ENCODE data around the gene PHLDA3.

The PHLDA3 gene

DNA sequence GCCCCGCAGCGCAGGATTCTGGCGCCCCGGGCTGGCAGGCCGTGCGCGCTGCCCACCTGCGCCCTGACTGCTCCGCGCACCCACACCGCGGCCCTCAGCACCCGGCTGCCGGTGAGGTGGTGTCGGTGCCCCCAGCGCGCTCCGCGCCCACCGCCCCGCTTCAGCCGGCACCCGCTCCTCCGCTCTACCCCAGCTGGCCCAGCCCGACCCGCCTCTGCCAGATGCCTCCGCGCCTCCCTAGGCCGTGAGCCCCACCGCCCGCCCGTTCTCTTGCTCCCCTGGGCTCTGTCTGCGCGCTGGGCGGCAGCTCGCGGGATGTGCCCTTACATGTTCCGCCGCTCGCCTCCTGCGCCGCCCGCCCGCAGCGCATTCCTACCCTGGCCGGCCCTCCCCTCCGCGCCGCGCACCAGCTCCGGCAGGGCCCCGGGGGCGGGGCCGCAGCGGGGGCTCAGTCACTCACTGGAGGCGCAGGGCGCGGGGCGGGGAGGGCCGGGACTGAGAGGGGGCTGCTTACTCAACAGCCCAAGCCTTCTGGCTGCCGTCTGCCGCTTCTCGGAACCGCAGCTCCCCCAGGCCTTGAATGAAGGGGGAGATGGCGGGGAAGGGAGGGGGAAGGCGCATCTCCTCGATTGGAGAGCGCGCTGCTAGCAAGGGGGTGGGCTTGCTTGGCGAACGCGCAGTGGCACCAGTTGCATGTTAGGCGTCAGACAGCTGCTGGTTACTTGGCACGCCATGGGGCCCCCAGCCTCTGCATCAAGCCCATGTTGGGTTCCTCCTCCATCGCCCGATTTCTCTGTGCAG, at the start of gene PHLDA3:
PHLDA3 (minus strand) TSS at position 345 of the 801 bp plus-strand sequence. CDS start 402 bp downstream, outside the sequence.
- peak; percentile 86 for DNase-seq (ENCODE audit: low read depth)

DNA sequence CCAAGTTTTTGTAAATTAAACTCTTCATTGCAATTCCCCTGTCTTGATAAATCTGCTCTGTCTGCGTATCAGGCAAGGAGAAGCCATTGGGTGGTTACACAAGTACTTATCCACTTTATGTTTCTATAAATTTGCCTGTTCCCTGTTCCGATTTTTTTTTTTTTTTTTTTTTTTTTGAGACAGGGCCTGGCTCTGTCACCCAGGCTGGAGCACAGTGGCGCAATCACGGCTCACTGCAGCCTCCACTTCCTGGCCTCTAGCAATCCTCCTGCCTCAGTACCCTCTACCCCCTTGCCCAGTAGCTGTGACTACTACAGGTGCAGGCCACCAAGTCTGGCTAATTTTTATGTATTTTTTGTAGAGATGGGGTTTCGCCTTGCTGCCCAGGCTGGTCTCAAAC, 49.1 kb upstream of the PHLDA3 start:
- DNase-seq (ENCODE audit: low read depth): no peak

DNA sequence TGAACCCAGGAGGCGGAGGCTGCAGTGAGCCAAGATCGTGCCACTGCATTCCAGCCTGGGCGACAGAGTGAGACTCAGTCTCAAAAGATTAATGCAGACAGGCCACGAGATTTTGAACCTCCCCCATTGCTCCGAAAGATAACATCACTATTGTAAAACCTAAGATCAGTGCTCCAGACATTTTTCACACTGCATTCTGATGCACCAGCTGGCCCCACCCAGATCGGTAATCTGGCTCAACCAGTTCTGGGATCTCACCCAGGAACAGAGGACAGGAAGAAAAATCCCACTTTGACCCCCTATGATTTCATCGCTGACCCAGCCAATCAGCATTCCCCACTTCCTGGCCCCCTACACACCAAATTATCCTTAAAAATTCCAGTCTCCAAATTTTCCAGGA, 48.6 kb upstream of the PHLDA3 start:
- DNase-seq (ENCODE audit: low read depth): no peak

DNA sequence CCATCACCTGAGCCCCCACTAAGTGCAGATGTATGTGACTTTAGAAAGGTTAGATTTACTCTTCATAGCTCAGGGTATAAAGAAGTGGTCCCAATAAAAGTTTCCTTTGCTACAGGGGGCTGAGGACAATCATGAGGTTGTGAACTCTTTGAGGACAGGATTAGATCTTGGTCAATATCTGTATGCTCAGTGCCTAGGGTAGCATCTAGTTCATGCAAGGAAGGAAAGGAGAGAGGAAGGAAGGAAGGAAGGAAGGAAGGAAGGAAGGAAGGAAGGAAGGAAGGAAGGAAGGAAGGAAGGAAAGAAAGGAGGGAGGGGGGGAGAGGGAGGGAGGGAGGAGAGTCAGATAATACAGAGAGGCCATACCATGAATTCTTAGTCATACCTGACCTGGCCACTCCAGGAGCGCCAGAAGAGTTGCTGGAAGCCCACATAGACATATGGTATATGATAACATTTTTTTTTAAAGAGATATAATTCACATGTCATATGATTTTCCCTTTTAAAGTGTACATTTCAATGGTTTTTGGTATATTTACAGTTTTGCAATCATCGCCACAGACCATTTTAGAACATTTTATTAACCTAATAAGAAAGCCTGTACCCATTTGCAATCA, 47.6 kb upstream of the PHLDA3 start:
- DNase-seq (ENCODE audit: low read depth): no peak

DNA sequence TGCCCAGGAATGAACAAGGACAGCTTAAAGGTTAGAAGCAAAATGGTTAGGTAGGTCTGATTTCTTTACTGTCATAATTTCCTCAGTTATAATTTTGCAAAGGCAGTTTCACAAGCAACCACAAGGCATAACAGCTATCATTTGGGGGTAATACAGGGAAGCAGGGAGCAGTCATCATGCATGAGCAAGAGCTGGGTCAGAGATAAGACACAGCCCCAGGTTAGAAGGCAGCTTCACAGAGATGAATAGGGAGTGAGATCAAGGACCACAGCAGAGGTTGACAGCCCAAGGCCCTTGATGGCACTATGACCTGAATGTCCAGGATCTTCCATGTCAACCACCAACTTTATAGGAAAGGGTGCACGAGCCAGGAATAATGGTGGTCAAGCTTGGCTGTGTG, 46.9 kb upstream of the PHLDA3 start:
- DNase-seq (ENCODE audit: low read depth): peak; percentile 53

DNA sequence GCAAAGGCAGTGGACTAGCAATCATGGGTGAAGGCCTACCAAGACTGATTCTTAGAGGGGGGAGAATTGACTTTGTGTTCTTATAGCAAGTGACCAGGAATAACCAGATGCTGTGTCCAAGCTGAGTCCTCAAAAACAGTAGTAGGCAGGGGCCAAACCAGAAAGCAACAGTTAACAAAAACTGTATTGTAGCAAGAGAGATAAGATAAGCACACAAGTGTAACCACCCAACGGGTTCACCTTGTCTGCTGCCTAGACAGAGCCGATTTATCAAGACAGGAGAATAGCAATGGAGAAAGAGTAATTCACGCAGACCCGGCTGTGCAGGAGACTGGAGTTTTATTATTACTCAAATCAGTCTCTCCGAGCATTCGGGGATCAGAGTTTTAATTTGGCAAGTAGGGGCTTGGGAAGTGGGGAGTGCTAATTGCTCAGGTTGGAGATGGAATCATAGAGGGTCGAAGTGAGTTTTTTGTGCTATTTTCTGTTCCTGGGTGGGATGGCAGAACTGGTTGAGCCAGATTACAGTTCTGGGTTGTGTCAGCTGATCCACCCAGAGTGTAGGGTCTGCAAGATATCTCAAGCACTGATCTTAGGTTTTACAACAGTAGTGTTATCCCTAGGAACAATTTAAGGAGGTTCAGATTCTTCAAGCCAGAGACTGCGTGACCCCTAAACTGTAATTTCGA, 46.2 kb upstream of the PHLDA3 start:
- DNase-seq (ENCODE audit: low read depth): no peak

DNA sequence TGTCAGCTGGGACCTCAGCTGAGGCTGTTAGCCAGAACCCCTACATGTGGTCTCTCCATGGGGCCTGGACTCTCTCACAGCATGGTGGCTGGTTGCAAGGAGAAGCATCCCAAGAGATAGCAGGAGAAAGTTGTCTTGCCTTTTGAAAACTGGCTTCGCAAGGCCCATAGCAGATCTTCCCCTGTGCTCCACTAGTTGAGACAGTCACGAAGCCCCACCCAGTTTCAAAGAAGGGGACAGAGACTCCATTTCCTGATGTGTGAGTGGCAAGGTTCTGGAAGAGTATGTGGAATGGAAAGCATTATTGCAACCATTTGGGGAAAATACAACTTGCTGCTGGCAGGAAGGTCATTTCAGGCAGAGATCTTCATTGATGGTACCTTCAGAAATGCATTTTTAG, 45.5 kb upstream of the PHLDA3 start:
- DNase-seq (ENCODE audit: low read depth): no peak

DNA sequence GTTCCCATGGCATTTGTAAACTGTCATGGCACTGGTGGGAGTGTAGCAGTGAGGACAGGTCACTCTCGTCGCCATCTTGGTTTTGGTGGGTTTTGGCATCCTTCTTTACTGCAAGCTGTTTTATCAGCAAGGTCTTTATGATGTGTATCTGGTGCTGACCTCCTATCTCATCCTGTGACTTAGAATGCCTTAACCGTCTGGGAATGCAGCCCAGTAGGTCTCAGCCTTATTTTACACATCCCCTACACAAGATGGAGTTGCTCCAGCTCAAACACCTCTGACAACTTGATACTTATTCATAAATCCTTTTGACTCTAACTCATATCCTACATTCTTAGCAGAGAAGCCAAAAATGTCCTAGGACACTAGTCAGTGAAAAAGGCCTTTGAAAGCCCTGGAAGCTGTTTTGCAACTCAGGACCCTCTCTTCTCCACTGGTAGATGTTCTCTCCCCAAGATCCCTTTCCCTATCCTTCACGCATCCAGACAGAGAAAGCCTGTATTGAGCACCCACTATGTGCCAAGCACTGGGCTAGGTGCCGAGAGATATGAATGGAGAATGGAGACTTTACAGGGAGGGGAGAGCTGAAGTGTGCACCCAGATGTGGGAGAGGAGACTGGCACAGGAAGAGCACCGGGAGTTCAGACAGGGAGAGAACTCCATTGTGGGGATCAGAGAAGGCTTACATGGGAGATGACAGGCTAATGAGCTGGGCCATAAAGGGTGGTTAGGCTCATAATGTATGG, 44.7 kb upstream of the PHLDA3 start:
- DNase-seq (ENCODE audit: low read depth): no peak

DNA sequence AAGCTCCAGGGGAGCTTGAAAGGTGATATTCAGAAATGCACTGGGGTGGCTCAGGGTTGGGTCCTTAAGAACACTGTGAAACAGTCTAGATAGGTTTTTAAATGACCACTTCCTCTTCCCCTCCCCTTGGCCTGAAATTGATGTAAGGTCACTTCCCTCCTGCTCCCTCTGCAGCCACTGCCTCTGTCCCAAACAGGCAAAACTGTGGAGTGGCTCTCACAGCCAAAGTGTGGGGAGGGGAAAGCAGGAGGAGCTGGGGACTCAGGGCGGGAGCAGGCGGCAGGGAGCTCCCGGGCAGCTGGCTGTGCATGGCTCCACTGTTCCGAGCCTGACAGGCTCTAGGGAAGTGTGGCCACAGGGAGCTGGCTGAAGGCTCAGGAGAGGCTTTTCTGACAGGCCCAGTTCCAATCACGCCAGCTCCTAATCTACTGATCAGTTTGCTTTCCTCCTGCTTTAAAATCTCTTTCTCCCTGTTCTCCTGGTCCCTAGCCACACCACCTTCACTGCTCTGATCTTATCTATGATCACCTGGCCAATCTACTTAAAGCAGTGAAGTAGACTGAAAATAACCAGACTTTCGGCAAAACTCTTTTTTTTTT, 43.1 kb upstream of the PHLDA3 start:
- no peak for DNase-seq (ENCODE audit: low read depth)

DNA sequence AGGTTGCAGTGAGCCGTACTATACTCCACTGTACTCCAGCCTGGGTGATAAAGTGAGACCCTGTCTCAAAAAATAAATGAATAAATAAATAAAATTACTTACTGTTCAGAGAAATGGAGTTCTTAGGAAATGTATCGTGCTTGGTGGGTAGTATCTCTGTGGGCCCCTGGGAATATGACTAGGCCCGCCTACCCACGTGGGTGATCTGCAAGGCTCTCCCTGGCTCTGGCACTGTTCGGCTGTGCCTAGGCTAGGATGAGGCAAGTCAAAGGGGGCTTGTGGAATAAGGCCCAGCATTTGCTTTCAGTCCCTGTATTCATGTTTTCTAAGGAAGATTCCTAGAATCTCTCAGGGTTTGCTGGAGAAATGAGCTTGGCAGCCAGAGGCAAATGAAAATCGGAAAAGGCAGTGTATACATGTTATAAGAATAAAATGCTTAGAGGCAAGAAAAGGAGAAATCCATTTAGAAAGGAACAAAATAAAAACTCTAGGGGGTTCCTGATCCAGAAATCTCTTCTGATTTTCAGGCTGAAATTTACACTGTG, 42.5 kb upstream of the PHLDA3 start:
- no peak for DNase-seq (ENCODE audit: low read depth)

DNA sequence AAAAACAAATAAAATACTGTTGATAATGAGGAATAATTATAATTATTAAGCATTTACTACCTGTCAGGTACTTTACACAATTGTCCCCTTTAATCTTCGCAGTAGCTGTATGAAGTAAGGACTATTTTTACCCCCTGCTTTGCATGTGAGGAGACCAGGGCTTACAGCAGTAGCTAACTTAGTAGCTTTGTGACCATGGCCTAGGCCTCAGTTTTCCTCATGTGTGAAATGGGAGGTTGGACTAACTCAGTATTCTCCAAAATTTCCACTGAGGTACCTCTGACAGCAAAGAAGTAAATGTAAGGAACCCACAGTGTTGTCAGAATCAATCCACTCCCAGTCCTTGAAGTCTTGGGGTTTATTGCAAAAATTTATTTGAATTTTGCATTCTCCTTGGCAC, 41.7 kb upstream of the PHLDA3 start:
- DNase-seq (ENCODE audit: low read depth): no peak

DNA sequence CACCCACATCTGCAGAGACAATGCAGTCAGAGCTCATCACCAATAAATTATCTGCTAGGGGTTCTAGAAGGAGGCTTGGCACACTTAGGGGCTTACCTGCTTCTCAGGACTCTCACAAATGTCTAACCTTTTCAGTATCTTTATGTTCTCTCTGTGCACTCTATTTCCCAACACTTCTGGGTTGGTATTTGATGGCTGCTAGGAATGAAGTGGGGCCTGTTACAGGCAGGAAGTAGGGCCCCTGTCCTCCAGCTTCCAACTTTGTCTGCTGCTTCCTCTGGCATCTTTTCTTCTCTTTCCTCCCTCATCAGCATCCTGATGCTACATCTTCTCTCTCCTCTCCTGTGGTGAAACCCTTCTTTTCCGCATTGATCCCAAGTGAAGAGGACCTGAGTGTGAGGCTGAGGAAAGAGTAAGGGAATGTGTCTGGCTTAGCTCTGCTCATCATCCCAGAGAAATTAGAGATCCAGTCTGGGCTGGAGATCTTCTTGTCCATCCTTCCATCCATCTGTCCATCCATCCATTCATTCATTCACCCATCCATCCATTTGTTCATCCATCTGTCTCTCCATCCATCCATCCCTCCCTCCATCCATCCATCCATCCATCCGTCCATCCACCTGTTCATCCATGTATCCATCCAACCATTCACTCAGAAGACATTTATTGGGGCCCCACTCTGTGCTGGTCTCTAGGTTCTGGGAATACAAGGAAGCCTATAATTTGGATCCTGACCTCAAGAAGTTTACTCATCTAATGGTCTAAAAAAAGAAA, 40.8 kb upstream of the PHLDA3 start:
- DNase-seq (ENCODE audit: low read depth): no peak

DNA sequence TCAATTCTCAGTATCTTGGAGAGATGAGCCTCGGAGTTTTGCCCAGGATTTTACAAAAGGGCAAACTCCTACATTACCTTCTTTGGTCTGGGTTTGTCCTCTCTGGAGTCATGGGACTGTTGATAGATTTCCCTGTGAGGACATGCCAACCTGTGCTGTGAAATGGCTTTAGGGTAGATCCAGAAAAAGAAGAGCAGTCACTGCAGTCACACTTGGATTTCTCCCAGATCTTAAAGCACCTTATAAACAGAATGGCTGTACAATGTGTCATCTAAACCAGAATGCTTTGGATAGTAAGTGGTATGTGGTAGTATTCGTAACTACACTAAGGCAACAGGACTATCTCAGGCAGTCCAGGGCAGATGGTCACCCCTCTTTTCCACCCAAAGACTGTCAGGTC, 39.8 kb upstream of the PHLDA3 start:
- DNase-seq (ENCODE audit: low read depth): peak; percentile 86

DNA sequence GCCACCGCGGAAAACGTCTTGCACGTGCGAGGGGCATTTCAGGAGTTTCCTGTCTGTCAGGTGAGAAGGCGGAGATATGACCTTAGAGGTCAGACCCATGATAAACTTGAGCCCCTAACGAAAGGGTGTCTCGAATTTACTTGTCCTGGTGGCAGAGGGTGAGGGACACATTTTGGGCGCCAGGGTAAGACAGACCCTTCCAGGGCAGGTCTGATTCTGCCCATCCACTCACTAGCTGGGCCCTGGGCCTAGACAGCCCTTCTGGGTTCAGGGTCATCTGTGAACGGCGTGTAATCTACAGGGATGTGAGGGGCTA, 38.3 kb upstream of the PHLDA3 start:
- no peak for DNase-seq (ENCODE audit: low read depth)

DNA sequence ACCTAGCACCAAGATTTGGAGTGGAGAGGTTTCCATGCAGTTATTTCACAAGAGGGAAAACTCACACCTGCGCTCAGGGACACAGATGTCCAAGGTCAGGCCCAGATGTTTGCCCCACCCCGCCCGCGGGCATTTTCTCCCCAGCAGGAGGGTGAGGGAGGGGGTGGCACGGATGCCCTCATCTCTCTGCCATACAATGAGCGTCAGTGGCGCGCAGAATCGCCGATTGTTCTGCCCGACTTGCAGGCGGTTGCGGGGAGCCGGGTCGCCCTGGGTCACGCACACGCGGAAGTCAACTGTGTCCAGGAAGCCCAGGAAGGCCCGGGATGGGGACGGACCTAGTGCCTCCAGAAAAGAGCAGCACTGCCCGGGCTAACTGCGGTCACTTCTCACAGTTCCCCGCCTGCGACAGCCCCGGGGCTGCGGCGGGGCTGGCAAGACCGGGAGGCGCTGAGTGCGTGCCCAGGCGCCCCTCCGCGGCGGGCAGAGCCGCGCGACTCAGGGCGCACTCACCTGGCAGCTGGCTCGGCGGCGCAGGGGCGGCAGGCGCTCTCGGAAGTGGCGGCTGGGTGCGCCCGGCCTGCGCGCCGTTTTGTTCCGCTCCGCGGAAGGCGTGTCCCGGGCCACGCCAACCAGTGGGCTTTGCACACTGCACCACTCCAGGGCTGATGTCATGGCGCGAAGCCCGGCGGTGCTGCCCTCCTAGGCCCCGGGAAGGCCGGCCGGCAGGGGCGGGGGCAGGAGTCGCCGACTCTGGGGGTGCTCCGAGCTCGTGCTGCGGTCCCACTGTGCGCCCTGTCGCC, 37.8 kb upstream of the PHLDA3 start, which contains the start of gene CSRP1:
CSRP1 (minus strand) TSS at position 567 of the 803 bp plus-strand sequence. CDS start 10,820 bp downstream, outside the sequence.
- DNase-seq (ENCODE audit: low read depth): peak; percentile 88

DNA sequence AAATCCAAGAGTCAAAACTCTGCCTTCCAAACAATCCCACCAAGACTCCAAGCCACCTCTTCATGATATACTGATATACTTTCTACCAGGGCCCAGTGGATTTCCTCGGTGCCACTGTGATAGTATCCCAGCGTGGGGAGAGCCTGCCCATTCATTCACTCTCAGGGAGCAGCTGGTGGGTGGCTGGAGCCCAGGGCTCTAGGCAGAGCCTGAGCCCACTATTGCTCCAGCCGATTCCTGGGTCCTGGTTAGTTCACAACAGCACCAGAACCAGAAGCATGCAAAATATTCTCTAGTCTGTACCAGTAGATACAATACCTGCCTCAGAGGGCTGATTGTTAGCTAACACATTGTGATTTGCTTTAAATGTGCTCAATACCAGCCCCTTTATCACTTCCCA, 37.1 kb upstream of the PHLDA3 start:
- no peak for DNase-seq (ENCODE audit: low read depth)

DNA sequence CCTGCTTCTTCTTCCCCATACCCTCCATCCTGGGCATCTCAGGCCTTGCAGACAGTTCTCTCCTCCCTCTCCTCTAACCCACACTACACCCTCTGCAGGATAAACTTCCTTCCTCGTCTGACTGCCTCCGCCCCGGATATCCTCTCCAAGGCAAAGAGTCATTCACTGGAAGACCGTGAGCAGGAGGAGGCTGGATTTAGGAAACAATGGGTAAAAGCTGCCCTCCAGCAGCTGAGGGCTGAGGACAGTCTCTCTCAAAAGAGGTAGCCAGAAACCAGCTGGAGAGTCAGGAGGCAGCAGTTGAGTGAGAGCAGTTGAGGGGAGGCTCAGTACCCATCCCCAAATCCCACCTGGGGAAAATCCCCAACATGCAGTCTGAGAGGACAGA, 36.5 kb upstream of the PHLDA3 start:
- peak; percentile 85 for DNase-seq (ENCODE audit: low read depth)

DNA sequence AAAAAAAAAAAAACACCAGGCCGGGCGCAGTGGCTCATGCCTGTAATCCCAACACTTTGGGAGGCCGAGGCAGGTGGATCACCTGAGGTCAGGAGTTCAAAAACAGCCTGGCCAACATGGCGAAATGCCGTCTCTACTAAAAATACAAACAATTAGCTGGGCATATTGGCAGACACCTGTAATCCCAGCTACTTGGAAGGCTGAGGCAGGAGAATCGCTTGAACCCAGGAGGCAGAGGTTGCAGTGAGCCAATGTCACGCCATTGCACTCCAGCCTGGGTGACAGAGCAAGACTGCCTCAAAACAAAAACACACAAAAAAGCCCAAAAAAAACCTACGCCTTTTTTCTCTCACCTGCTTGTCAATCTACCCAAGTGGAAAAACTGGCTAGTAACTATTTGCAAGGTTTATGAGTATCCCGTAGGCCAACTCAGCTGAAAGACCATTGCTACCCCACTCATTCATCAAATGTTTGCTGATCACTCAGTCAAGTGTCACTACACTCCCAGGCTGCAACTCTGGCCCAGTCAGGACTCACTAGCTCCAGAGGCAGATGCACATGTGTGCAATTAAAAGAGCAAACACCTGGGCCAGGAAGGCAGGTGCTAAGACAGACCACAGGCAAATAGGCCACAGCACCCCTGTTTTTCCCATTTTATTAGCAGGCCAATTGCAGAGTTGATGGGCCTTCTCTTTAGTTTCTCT, 36.0 kb upstream of the PHLDA3 start:
- DNase-seq (ENCODE audit: low read depth): no peak

DNA sequence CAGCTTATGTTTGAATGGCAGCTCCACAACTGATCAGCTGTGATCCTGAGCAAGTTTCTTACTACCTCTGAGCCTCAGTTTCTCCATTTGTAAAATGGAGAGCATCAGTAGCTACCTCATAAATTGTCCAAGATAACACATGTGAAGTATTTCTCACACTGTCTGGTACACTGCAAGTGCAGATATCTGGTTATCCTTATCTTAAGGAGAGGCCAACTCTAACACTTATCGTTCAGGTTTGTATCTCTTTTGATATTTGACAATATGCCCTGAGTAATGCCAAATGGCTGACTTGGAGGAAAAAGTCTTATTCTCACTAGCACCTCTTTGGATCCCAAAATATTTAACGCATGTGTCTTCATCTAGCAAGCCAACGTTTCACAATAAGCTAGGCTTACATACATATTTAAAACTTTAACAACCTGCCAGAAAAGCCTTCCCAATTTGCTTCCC, 35.2 kb upstream of the PHLDA3 start:
- DNase-seq (ENCODE audit: low read depth): no peak

All from ELR (cell line).